Activated CD8-positive, alpha-beta memory T cell treated with anti-CD3 and anti-CD28 coated beads for 48 hours (primary cell): ENCODE results near the gene ACSM6.

Experiments used
- DNase-seq, 3 experiments: peaks; one replicate each; pipeline ENCODE4 v3.0.0-alpha.2; 2020; ENCODE audit warnings: low read depth in 2 of 3, low spot score in 2 of 3

ACSM6 gene

DNA sequence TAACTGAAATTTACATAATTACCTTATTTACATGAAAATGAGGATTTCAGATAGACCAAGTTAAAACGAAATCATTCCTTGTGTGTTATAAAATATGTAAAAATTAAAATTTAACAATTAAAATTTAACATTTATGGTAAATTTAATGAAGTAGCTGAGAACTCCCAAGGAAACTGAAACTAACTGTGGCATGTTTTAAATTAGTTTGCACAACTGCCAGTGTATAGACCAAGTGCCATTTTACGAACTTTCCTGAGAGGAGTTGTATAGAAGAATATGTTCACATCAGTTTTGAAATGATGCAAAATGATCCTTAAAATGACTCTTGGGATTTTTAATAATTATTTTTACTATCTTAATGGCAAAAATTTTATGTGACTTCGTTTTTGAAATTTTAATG, 73.2 kb downstream of the ACSM6 start:
- DNase-seq, result no peak

DNA sequence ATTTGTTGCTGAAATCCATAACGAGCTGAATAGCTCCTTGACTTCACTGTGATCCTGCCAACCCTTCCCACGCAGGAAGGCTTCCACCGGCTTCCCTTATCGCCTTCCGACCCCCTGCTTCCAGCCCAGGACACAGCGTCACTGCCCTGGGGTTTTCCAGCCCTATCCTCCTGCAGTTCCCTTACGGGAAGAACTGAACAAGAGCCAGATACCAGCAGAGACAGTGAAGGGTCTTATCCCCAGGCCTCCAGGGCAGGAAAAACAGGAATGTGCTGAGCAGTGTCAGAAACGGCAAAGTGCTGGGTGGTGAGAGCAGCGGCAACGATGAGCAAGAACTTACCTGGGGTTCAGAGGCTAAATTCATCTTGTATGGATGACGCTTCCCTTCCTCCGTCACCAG, 74.4 kb downstream of the ACSM6 start:
- no peak for DNase-seq

DNA sequence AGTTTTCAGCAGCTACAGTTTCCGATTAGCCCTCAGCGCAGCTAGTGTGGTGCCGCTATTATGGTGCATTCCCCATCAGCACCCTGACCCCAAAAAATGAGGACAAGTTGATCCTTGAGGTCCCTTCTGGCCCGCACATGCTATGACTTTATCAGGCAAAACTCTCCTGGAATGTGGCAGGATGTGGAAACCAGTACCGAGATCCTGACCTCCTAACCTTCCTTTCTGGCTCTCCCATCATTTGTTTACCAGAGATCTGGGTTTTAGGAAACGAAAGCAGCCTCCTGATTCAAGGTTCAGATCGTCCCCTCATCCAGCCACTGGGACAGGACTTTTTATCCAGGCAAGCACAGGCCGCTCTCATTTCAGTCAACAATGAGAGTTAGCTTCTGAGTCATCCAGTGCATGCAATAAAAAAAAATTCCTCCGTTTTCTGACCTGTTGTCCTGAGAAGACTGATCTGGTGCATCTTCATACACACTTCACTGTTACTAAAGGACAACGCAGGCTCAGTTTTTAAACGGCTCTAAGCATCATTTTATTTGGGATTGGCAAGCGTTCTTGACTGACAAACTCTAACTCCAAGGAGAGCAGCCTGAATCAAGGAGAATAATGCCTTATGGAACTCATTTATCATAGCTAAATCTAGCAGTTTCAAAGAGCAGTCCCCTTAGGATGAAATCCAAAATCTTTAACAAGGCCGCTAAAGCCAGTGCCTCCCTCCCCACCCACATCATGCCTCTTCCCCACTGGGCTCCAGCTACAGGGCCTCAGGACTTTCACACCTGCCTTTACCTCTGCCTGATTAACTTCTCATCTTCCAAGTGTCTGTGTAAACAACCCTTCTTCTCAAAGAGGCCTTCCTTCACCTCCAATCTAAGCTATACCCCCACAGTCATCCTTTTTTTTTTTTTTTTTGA, 79.6 kb downstream of the ACSM6 start:
- no peak for DNase-seq

DNA sequence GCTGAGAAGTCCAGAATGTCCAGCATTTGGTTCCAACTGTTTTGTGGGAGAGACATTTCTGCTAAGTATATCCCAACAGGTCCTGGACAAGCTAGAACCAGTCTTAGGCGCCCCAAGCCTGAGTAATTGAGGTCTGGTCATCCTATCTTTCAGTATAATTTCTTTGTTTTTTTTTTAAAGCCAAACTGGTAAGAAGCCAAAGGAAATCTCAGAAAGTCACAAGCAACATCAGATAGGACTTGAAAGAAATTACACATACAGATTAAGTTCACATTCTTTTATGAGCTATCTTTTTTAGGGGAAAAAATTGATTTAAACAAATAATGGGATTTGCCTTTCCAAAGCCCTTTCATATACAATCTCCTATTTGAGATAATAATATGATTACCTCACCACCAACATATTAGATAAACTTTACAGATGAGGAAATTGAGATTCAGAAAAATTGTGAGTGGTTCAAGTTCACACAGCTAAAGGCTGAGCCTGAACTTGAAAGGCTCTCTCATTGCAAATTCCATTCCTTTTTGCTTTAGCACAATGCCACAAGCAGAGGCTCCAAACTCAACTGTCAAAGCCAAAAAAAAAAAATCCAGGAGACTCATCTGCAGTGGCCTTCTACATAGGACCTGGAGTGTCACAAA, 81.8 kb downstream of the ACSM6 start:
- DNase-seq, result no peak

DNA sequence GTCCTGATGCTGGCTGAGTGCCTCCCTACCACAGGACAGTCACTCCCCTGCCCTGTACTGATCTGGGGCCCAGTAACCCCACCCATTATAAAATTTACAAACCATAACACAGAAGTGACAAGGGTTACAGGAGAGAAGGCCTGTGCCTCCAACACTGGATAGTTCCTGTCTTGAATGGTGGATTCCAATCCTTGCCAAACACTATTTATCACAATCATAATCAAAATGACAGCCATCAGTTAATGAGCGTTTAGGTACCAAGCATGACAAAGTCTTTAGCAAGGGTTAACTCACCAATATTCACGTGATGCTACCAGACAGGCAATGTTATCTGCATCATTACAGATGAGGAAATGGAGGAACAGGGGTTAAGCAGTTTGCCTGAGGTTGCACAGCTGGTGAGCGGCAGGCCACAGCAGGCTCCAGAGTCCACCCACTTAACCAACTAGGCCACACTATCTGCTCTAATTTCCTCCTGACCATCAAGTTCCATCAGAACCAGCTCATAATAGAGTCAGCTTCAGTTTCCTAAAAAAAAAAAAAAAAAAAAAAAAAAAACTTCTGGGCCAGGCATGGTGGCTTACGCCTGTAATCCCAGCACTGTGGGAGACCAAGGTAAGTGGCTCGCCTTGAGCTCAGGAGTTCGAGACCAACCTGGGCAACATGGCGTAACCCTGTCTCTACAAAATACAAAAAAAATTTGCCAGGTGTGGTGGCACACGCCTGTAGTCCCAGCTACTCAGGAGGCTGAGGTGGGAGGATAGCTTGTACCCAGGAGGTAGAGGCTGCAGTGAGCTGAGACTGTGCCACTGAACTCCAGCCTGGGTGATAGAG, 82.5 kb downstream of the ACSM6 start:
- DNase-seq, result no peak

DNA sequence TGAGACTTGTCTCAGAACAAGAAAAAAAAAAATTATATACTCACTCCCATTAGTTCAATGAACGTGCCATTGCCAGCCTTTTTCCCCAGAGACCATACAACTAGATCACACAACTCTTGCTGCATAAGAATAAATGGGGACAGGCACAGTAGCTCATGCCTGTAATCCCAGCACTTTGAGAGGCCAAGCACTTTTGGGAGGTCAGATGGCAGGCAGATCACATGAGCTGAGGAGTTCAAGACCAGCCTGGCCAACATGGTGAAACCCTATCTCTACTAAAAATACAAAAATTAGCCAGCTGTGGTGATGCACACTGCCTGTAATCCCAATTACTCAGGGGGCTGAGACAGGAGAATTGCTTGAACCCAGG, 83.1 kb downstream of the ACSM6 start:
- DNase-seq, result no peak

DNA sequence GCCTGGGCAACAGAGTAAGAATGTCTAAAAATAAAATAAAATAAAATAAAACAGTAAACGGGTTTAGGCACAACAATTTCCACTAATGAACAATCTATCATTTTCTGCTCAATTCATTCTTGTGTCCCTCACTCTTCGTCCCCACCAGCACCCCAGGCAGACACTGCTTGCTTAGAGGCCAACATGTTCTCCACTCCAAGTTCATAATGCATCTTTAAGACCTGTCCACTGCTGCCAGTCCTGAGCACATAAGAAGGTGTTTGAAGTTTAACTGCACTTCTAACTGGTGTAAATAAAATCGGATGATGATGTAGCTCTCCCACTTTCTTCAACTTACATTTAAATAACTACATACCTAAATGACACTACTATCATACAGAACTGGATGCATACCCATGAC, 83.6 kb downstream of the ACSM6 start:
- no peak for DNase-seq
